ENCODE data around the gene GNB4.

Gene GNB4

DNA sequence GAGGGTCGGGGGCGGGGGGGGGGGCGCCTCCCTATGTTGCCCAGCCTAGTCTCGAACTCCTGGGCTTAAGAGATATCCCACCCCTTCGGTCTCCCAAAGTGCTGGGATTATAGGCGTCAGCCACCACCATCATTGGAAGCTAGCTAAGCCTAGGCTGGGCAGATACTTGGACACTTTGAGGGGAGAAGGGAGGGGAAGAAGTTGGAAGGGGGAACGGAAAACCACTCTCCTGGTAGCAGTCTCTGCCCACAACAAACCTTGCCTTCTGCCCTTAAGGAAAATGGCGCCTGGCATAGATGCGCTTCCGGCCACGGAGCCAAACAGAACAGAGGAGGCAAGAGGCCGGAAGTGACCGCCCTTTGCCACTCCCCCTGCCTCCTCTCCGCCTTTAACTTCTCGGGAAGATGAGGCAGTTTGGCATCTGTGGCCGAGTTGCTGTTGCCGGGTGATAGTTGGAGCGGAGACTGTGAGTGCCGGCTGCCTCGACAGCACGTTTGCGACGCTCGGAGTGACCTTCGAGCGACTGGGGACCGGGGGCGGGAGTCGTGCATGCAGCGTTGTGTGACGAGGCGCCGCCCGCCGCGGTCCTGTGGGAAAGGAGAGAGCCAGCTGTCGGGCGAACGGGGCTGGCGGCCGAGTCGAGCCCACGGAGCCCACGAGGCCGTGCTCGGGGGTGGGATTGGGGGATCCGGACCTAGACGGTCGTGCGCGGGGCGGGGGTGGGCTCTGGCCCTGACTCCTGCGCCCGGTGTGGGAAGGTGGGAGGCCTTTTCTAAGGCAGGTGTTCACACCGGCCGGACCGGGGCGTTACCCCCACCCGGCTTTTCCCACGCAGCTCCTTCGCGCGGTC, 103.7 kb downstream of the GNB4 start, which contains the start of gene MFN1:
Gene MFN1, plus strand, starts transcription at position 365 of the 850 bp plus-strand sequence. CDS start 1,143 bp downstream, outside the sequence.
- DNase-seq: peak; percentile 97
